Fibroblast of skin of left quadriceps (primary cell): Measurements from ENCODE around the gene FBXO41.

Experiments used
- DNase-seq, 2 experiments: peaks; one replicate each; pipeline ENCODE4 v3.0.0-alpha.2; 2013; ENCODE audit warnings: low read depth in 2 of 2

The FBXO41 gene

DNA sequence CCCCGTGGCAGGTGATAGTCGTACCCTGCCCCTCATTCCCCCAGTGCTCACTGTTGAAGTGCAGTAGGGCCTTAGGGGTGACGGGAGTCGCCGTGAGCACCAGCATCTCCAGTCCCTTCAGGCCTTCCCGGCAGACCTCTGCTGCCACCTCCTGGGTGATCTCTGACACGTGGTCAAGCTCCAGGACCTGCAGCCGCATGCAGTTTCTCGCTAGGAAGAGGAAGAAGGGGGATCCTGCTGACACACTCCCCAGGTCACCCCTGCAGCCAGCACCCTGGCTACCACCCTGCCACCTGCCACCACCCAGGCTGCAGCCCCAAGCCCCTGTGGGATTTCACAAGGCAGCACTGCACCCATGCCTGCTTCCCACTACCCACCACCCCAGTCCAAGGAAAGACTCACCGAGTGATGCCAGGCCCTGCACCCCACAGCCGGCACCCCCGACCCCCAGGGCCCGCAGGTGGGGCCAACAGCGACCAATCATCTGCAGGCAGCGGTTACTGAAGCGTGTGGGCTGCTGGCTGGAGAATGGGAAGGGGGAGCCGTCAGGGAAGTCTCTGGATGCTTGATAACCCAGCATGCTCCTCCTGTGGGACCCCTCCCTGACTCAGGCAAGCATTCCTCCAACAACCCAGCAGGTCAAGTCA, 23.8 kb downstream of the FBXO41 start:
- no peak for DNase-seq

DNA sequence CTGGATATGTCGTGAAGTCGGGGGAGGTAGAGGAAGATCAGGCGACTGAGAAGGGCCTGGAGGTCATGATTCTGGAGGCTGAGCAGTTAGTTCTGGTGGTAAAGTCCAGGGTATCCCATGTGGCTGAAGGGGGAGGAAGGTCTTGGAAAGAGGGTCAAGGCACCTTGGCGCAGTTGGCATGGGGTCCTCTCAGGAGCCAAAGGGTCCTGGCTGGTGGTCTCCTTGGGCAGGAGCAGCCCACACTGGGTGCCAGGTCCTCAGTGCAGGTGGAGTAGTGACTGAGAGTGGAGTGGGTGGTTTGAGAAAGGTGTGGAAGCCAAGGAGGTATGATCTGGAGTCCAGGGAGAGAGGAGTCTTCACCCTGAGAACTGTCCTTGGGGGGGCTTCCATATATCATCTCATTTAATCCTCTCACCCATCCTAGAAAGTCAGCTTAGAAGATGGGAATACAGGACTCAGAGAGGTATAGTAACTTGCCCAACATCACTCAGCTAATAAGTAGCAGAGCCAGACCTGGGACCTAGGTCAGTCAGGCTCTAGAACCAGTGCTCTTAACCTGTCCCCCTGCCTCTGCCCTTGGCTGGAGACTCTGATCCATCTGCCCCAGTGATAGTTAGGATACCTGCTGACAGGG, 24.5 kb downstream of the FBXO41 start:
- DNase-seq, result no peak

DNA sequence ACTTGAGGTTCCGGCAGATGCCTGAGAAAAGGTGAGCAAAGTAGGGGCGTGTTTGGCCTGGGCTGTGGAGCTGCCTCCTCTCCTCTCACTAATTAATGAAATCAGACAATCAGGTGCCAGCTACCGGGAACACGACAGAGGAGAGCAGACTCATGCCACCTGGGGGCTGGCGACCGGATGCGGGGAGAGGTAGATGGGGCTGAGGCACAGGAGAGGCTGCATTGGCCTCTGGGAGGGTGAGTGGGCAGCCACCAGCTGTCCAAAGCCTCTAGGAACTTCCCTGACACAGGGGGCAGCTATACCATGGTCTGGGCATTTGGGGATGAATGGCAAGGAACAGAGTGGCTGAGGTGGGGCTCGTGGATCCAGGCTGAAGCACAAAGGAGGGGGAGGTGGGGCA, 25.0 kb downstream of the FBXO41 start:
- DNase-seq, result no peak

DNA sequence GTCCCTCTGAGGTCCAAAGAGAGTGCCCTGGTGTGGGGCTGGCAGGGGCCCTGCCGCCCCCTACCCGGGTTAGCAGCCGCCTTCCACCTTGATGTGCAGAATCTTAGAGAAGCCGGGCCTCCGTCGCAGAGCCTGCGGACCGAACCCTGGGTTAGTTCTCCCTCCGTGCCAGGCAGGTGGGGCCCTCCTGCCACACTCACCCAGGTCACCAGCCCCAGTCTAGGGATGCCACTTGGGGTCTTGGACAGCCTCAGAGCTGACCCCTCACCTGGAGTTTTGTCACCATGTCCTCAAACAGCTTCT, 25.4 kb downstream of the FBXO41 start:
- no peak for DNase-seq

DNA sequence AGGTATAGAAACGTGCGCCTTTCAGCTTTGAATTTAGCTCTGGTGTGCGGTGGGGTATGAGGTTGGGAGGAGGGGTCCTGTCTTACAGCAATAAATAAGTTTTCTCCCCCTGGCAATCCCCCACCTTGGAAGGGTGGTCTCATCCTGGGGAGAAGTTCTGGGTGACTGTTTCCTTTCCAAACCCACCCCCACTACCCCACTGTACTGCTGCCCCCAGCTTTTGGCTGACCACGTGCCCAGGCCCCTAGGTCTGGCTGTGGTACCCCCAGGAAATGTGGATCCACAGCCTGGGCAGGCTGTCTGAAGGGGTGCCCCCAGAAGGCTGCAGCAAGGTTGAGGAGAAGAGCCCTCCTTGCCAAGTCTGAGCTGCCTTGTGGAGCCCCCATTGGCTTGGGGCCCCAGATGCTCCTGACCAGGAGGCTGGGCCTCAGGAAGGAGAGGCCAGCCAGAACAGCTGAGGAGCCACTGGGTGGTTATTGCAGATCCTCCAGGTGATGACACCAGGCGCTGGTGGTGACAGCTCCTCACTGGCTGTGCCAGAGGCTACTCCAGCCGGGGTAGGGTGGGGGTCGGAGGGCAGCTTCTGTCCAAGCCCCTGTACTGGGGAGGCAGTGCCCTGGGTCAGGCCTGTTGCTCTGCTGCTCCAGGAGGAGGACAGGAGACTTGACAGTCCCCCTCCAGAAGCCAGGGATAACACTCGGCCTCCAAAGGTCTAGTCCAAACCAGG, 25.9 kb downstream of the FBXO41 start:
- no peak for DNase-seq

DNA sequence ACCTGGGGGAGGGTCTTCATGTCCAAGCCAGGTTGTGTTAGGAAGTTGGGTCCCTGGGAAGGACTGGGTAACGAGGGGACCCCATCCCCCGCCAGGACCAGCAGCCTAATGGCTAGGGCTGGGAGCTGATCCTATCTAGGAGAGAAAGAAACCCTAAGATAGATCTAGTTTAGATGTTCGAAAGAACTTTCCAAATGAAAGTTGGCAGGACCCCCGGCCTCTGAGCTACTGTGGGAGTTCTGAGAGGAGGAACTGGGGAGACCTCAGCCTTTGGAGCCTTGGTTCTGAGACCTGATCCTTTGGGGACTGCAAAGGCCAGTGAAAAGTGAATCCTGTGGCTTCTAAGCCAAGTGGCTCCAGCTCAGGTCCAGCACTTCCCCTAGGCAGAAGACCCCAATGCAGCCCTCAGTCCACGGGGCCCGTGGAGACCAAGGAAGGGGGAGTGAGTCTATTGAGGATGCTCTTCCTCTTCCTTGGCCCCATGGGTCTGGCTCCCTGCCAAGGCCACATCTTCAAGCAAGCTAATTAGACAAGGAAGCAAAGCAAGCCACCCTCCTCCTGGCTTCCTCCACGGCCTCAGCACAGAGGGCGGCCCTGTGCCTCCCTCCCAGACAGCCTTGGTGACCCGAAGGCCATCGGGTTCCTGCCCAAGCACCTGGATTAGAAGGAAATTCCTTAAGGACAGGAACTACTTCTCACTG, 26.7 kb downstream of the FBXO41 start:
- no peak for DNase-seq

DNA sequence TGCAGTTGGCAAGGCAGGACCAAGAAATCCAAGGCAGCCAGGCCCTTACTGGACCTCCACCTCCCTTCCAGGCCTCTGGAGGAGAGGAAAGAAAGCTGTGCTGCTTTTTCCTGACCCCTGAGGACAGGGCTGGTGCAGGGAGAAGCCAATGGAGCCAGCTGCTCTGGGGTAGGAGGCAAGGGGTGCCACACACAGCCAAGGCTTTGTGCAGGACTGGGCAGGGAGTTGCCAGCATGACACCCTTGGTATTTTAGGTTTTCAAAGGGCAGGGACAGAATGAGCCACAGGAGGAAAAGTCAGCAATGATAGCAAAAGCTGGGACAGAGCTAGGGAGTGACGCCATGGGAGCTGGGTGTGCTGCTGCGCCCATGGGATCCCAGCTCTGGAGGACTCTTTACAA, 27.3 kb downstream of the FBXO41 start:
- DNase-seq, result no peak

DNA sequence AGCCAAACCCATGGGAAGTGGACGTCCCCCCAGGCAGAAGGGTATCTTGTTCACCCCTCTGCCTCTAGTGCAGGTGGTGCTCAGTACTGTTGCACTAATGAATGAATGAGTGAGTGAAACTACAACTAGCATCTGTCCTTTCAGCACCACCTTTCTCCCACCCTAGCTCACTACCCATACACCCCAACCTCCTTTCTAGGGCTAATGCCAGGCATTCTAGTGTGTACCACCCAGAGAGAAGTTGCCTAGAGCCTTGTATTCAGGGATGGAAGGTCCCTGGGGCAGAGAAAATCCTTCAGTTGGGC, 27.7 kb downstream of the FBXO41 start:
- DNase-seq, result no peak

DNA sequence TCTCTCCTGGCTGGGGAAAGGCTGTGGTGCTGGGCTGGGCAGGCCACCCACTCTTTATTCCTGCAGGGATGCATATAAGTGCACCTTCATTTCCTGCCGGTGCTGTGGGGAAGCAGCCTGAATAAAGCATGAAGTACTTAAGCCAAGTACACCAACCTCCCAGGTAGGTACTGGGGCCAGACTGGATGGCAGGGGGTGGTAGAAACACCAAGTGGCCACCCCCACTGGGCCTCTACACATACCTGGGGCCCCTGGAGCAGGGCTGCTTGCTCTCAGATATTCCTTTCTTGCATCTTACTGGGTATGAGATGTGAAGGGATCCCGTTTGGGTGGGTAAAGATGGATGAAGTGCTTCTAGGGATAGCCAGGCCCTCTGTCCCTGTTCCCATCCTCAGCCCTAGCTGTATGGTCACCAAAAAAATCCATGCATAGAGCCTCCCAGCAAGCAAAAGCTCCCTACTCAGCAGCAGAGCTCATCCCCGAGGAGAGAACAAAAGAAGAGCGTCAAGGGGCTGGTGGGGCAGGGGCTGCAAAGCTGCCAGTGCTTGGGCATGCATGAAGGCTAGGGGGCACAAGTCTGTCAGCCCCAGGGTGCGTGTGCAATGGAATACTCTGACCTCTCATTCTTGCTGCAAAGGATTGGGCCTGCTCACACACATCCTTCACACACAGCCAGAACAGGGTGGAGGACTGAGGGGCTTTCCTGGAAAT, 28.2 kb downstream of the FBXO41 start:
- no peak for DNase-seq

DNA sequence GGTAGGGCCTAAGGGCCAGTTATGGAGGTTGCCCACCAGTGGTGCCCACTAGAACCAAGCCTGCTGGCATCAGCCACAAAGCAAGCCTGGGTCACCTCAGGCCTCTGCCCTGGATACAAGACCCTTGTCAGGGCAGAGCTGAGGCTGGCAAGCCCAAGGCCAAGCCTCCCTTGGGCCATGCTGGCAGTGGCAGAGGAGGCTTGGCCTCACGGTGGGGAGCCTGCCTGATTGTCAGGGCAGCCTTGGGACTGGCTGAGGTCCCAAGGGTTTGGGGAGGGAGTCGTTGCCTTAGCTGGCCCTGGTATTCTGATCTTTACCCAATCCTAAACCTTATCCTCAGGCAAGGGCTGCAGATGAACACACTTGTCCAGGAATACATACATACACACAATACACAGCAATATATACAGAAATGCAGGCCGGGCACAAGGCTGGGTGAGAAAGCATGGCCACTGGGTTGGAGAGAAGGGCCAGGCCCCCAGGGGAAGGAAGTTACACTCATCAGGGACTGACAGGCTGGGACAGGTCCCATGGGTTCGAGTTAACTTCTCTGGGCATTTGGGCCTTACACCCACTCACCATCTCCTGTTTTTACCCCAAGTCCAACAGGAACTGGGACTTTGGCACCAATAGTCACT, 29.2 kb downstream of the FBXO41 start:
- no peak for DNase-seq

DNA sequence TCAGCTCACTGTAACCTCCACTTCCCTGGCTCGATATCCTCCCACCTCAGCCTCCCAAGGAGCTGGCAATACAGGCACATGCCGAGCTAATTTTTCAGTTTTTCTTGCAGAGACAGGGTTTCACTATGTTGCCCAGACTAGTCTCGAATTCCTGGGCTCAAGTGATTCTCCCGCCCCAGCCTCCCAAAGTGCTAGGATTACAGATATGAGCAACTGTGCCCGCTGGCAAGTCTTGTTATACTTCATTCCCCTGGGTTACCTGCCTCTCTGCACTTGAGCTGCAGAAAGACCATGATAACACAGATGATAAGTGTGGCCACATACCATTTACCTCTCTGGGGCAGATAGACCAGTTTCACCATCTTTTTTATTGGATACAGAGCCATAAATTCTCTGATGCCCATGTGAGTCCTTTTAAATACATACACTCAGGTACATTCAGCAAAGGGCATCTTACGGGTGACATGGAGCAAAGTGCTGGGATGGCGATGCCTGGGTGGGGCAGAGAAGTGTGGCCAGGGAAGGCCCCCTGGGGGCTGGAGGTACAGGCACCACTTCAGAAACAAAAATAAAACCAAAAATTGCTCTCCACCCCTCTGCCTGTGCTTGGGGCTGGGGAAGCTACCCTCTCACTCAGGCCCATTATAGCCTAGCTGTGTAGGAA, 29.8 kb downstream of the FBXO41 start:
- DNase-seq, result no peak

DNA sequence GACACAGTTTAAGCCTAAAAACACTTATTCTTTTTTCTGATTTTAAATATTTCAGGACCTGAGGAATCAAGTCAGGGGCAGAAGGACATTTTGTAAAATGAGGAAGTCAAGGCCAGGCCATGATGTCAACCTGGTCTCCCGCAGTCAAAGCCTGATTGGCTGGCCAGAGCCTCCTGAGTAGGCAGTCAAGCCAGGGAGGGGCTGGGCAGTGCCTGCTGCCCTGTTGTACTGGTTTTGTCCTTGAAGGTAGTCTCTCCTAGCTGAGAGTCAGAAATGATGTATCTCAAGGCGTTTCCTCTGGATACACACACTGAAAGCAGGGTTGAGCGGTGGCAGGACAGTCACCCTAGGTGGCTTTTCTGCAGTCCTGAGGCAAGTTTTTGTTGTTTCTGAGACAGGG, 30.4 kb downstream of the FBXO41 start:
- DNase-seq, result no peak

DNA sequence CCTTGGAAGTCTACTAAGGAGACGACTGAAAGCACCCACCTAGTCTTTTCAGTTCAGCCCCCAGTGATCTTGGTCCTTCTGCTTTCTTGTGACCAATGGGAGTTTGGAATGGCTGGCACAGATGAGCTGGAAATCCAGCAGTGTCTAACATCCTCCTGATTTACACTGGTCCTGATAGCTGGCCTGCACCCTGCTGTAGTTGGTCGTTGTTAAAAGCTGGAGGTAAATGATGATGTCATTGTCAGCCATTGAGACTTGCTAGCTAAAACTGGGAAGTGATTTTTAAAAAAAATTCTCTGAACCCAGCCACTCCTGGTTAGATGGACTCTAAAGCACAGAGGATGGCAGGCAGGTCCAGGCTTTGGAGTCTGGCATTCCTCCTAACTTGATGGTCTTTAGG, 30.9 kb downstream of the FBXO41 start:
- DNase-seq, result no peak

DNA sequence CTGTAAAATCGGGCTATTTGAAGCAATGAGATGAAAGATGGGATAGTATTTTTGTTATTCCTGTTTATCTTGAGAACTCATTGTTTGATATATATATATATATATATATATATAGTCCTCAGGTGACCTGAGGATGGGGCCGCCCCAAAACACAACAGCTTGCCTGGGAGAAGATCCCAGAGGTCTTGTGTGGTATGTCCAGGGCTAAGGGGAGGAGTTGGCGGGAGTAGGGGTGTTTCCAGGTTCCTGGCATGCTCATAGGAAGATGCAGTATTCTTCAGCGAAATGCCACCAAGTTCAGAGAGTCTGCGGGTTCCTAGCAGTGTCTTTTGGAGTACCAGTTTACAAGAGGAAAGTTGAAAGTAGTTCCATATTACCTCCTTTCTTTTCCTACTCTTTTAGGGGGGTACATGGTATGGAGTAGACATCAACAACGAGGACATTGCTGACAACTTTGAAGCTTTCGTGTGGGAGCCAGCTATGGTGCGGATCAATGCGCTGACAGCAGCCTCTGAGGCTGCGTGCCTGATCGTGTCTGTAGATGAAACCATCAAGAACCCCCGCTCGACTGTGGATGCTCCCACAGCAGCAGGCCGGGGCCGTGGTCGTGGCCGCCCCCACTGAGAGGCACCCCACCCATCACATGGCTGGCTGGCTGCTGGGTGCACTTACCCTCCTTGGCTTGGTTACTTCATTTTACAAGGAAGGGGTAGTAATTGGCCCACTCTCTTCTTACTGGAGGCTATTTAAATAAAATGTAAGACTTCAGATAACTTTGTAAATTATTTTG, 31.8 kb downstream of the FBXO41 start:
- DNase-seq, result no peak

DNA sequence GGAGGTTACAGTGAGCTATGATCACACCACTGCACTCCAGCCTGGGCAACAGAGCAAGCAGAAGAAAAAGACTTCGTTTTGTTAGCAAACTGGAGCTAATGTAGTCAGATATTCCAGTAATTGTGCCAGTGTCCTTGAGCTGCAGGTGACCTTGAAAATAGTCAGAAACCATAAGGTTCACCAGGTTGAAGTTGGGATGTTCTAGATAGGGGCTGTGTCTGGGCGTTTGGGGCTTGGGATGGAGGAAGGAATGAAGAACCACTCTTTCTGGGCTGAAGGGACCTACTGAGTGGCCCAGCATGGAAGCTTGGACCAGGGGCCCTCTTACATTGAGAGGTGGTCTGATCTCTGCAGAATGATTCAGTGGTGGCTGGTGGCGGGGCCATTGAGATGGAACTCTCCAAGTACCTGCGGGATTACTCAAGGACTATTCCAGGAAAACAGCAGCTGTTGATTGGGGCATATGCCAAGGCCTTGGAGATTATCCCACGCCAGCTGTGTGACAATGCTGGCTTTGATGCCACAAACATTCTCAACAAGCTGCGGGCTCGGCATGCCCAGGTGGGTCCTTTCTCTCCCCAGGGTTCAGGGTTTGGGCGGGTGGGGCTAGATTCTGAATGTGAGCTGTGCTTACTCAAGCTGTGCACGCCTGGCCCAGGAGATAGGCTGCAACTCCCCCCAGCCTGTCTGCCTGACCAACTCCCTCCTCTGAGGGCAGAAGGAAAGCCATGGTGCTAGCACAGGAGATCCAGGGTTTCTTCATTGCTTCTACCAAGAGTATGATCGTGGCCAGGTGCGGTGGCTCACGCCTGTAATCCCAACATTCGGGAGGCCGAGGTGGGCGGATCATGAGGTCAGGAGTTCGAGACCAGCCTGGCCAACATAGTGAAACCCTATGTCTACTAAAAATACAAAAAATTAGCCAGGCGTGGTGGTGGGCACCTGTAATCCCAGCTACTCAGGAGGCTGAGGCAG, 33.1 kb downstream of the FBXO41 start:
- no peak for DNase-seq

DNA sequence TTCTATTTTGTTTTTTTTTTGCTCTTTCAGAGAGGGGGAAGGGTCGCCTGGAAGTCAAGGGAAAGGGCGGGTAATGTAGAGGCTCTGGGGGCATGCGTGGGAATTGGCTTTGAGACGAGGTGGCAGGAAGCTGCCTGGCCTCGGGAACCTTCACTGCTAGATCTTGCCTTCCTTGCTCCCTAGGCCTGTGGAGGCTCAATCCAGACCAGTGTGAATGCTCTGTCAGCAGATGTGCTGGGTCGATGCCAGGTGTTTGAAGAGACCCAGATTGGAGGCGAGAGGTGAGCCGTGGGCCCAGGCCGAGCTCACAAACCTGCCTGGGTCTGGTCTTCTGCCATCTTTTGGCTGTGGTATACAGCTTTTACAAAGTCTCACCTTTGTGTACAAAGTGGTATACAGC, 34.6 kb downstream of the FBXO41 start:
- DNase-seq, result no peak

DNA sequence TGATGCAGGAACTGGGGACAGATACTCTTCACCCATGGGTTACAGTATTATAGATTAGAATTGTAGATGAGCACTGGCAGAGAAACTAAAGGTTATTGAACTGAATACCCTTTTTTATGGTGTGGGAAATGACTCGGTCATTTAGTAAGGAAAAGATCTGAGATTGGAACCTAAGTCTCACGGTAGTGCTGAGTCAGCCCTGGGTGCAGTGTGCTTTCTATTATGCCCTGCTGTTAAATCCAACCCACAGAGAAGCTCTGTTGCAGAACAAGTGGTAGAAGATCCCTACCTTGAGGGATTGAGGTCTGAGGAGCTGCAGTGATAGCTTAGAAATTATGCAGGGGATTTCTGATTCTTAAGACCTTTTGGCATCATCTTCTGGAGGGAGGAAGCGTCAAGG, 37.4 kb downstream of the FBXO41 start:
- no peak for DNase-seq

DNA sequence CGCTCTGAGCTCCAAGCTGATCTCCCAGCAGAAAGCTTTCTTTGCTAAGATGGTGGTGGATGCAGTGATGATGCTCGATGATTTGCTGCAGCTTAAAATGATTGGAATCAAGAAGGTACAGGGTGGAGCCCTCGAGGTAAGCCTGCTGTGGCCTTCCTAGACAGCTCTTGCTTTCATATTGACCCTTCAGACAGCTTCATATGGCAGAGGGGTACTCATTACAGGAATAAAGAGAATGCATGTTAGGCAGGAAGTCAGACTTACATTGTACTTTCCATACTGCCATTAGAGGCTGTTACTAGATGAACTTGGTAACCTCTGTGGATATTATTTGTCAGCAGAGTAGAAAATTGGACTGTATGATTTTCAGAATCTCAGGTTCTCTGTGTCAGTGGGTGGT, 39.7 kb downstream of the FBXO41 start:
- DNase-seq, result no peak

DNA sequence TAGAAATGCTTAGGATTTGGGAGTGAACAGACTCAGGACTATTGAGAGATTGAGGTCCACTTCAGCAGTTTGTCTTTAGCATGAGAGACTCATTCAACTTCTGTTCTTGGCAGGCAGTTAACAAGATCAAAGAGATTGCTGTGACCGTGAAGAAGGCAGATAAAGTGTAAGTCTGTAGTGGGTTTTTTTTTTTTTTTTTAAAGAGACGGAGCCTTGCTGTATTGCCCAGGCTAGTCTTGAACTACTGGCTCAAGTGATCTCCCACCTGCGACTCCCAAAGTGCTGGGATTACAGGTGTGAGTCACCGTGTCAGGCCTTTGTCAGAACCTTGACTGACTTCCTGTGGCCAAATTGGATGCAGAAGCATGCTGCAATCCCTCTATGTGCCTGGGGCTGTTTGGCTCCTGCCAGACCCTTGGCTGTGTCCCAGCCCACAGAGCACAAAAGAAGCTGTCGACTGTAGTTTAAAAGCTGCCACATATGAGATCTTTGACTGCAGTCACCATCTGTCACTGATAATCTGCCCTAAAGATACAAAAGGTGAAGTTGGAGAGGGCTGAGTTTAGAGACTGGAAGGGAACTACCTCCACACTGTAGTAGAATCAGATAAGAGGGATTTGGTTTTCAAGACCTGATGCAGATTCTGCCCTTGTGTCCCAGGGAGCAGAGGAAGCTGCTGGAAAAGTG, 40.3 kb downstream of the FBXO41 start:
- no peak for DNase-seq
